BLaER1 (cell line): ENCODE results near the gene PHLDA3.

Experiments used
- H3K27ac ChIP-seq: shearing (Covaris generic); formaldehyde crosslinking; 2 replicates; pipeline ENCODE4 v1.8.1; 2022
- H3K27me3 ChIP-seq: shearing (Covaris generic); formaldehyde crosslinking; 2 replicates; pipeline ENCODE4 v1.8.1; 2022
- H3K36me3 ChIP-seq: shearing (Covaris generic); formaldehyde crosslinking; 2 replicates; pipeline ENCODE4 v1.8.1; 2022
- H3K4me1 ChIP-seq: shearing (Covaris generic); formaldehyde crosslinking; 2 replicates; pipeline ENCODE4 v1.8.1; 2022
- H3K4me2 ChIP-seq: shearing (Covaris generic); formaldehyde crosslinking; 2 replicates; pipeline ENCODE4 v1.8.1; 2022
- H3K4me3 ChIP-seq: shearing (Covaris generic); formaldehyde crosslinking; 2 replicates; pipeline ENCODE4 v1.8.1; 2022
- H3K9ac ChIP-seq: shearing (Covaris generic); formaldehyde crosslinking; 2 replicates; pipeline ENCODE4 v1.8.1; 2022
- H3K9me3 ChIP-seq: shearing (Covaris generic); formaldehyde crosslinking; 2 replicates; pipeline ENCODE4 v1.8.1; 2022
- H4K20me1 ChIP-seq: shearing (Covaris generic); formaldehyde crosslinking; 2 replicates; pipeline ENCODE4 v1.8.1; 2022
- Cebpa-rat ChIP-seq: shearing (Covaris generic); IDR thresholded peaks from 2 replicates; pipeline ENCODE4 v1.8.1; 2022

The PHLDA3 gene

GRCh38 chr1:201511396-201511940, 42.5 kb upstream of the PHLDA3 start:
- TF ChIP-seq Cebpa-rat, result no peak
- no peaks in the 10 kb centered on the region for H3K9me3 ChIP-seq
- H3K27ac ChIP-seq, result no peak overlapping the region
- no peak overlapping the region for H3K4me3 ChIP-seq
- H4K20me1 ChIP-seq, result no peaks in the 10 kb centered on the region
- H3K4me1 ChIP-seq, result peaks cover 34% of the 10 kb centered on the region
- 0 out of 2 replicates have a peak overlapping the region, but pooled peaks have one; percentile 40 for H3K9ac ChIP-seq
- no peaks in the 10 kb centered on the region for H3K27me3 ChIP-seq
- 0 out of 2 replicates have a peak overlapping the region, but pooled peaks have one; percentile 21 for H3K4me2 ChIP-seq
- no peaks in the 10 kb centered on the region for H3K36me3 ChIP-seq

- Histone ChIP-seq H3K27ac (no peak overlapping the region), H3K36me3 (no peaks in the 10 kb centered on the region), H3K4me2 (no peak overlapping the region), H3K9me3 (no peaks in the 10 kb centered on the region), H4K20me1 (no peaks in the 10 kb centered on the region), H3K27me3 (no peaks in the 10 kb centered on the region), H3K4me3 (no peak overlapping the region), H3K4me1 (peaks cover 41% of the 10 kb centered on the region), H3K9ac (no peak overlapping the region)
- no peak for TF ChIP-seq Cebpa-rat
These were observed 41.7 kb upstream of the PHLDA3 start for GRCh38 chr1:201510734-201511133.

GRCh38 chr1:201509601-201510374, 40.8 kb upstream of the PHLDA3 start:
- no peaks in the 10 kb centered on the region for H3K36me3 ChIP-seq
- no peak overlapping the region for H3K4me3 ChIP-seq

GRCh38 chr1:201508809-201509208, 39.8 kb upstream of the PHLDA3 start:
- peaks cover 50% of the 10 kb centered on the region for H3K4me1 ChIP-seq
- no peak overlapping the region for H3K4me3 ChIP-seq
- H3K27ac ChIP-seq, result no peak overlapping the region
- no peak overlapping the region for H3K9ac ChIP-seq
- no peaks in the 10 kb centered on the region for H3K36me3 ChIP-seq
- no peaks in the 10 kb centered on the region for H4K20me1 ChIP-seq
- no peak overlapping the region for H3K4me2 ChIP-seq
- H3K9me3 ChIP-seq, result no peaks in the 10 kb centered on the region
- no peak for TF ChIP-seq Cebpa-rat
- no peaks in the 10 kb centered on the region for H3K27me3 ChIP-seq

More at GRCh38 chr1:201509601-201510374, 40.8 kb upstream of the PHLDA3 start:
- no peak for TF ChIP-seq Cebpa-rat
- H3K9ac ChIP-seq, result no peak overlapping the region
- H3K9me3 ChIP-seq, result no peaks in the 10 kb centered on the region
- no peaks in the 10 kb centered on the region for H3K27me3 ChIP-seq
- H3K4me1 ChIP-seq, result peaks cover 50% of the 10 kb centered on the region
- no peaks in the 10 kb centered on the region for H4K20me1 ChIP-seq
- H3K4me2 ChIP-seq, result no peak overlapping the region
- H3K27ac ChIP-seq, result no peak overlapping the region

- TF ChIP-seq Cebpa-rat, result no peak
- peak overlapping the region; percentile 96 for H3K4me2 ChIP-seq
- H3K4me1 ChIP-seq, result peaks cover 52% of the 10 kb centered on the region
- no peaks in the 10 kb centered on the region for H4K20me1 ChIP-seq
- peak overlapping the region; percentile 86 for H3K27ac ChIP-seq
- peak overlapping the region; percentile 77 for H3K4me3 ChIP-seq
- no peaks in the 10 kb centered on the region for H3K27me3 ChIP-seq
- no peaks in the 10 kb centered on the region for H3K36me3 ChIP-seq
- H3K9ac ChIP-seq, result peak overlapping the region; percentile 76
- no peaks in the 10 kb centered on the region for H3K9me3 ChIP-seq
These were observed 38.3 kb upstream of the PHLDA3 start for GRCh38 chr1:201507360-201507675.

GRCh38 chr1:201506557-201507359, 37.8 kb upstream of the PHLDA3 start, which contains the start of gene CSRP1:
Gene CSRP1, minus strand, starts transcription at chr1:201507123. Its CDS starts 10,820 bp downstream, at chr1:201496303.
- Histone ChIP-seq H3K36me3 (no peaks in the 10 kb centered on the region), H3K4me2 (peak within 1 kb of the TSS; percentile 96), H4K20me1 (no peaks in the 10 kb centered on the region), H3K27ac (peak within 1 kb of the TSS; percentile 86), H3K9ac (peak within 1 kb of the TSS; percentile 76), H3K27me3 (no peaks in the 10 kb centered on the region), H3K4me1 (peaks cover 46% of the 10 kb centered on the region), H3K4me3 (peak within 1 kb of the TSS; percentile 77), H3K9me3 (no peaks in the 10 kb centered on the region)
- no peak for TF ChIP-seq Cebpa-rat

- H3K4me1 ChIP-seq, result peaks cover 39% of the 10 kb centered on the region
- H3K9ac ChIP-seq, result peak overlapping the region; percentile 76
- H3K27me3 ChIP-seq, result no peaks in the 10 kb centered on the region
- H3K4me3 ChIP-seq, result peak overlapping the region; percentile 77
- peak overlapping the region; percentile 86 for H3K27ac ChIP-seq
- no peaks in the 10 kb centered on the region for H3K36me3 ChIP-seq
- no peak for TF ChIP-seq Cebpa-rat
- no peaks in the 10 kb centered on the region for H3K9me3 ChIP-seq
- no peaks in the 10 kb centered on the region for H4K20me1 ChIP-seq
- peak overlapping the region; percentile 96 for H3K4me2 ChIP-seq
These were observed 37.1 kb upstream of the PHLDA3 start for GRCh38 chr1:201506092-201506491.

- peak overlapping the region; percentile 77; the same call in 1 of the 2 replicates for H3K4me3 ChIP-seq
- peak overlapping the region; percentile 96 for H3K4me2 ChIP-seq
- H3K27ac ChIP-seq, result peak overlapping the region; percentile 39
- H3K27me3 ChIP-seq, result no peaks in the 10 kb centered on the region
- peaks cover 37% of the 10 kb centered on the region for H3K4me1 ChIP-seq
- no peak for TF ChIP-seq Cebpa-rat
- H3K9me3 ChIP-seq, result no peaks in the 10 kb centered on the region
- no peaks in the 10 kb centered on the region for H4K20me1 ChIP-seq
- H3K9ac ChIP-seq, result peak overlapping the region; percentile 76; the same call in 1 of the 2 replicates
- H3K36me3 ChIP-seq, result no peaks in the 10 kb centered on the region
These were observed 36.5 kb upstream of the PHLDA3 start for GRCh38 chr1:201505503-201505890.

- H3K27ac ChIP-seq, result peak overlapping the region; percentile 39; the same call in 1 of the 2 replicates
- H3K4me1 ChIP-seq, result peaks cover 37% of the 10 kb centered on the region
- H4K20me1 ChIP-seq, result no peaks in the 10 kb centered on the region; the same call in 1 of the 2 replicates
- no peaks in the 10 kb centered on the region for H3K36me3 ChIP-seq
- H3K4me3 ChIP-seq, result no peak overlapping the region
- H3K4me2 ChIP-seq, result peak overlapping the region; percentile 96
- 0 out of 2 replicates have a peak overlapping the region, but pooled peaks have one; percentile 76 for H3K9ac ChIP-seq
- TF ChIP-seq Cebpa-rat, result no peak
- no peaks in the 10 kb centered on the region for H3K9me3 ChIP-seq
- no peaks in the 10 kb centered on the region for H3K27me3 ChIP-seq
These were observed 36.0 kb upstream of the PHLDA3 start for GRCh38 chr1:201504799-201505502.
